GM12878 (cell line): ENCODE measurements around the gene OSBPL10. TPM values are rescaled to one million over a fixed set of nuclear protein-coding genes. Genes with fewer than 3 reads are reported as not detected.
"Not testable (repeated sequence)": the region's sequence is repeated elsewhere in the genome, so short reads cannot be mapped to it uniquely, and the experiment has no call there.

Experiments
- ATAC-seq: fragments of 200-7000 bp; cut with Tn5 transposase; 3 replicates; pipeline ENCODE4 v1.9.1; 2020; ENCODE audit warnings: mild to moderate bottlenecking, moderate library complexity
- BruUV-seq: library from RNA; stranded (reverse); fragments of 400-500 nt; replicated peaks from 2 replicates; lab custom pipeline; 2021; lab: Mats Ljungman, UMichigan
- CTCF ChIA-PET: fragments of 300-600 bp; sonication (Branson Sonifier 250); formaldehyde crosslinking; extraction: SDS; loops from one replicate; lab custom pipeline; 2021; ENCODE audit warnings: inconsistent platforms; lab: Yijun Ruan, JAX
- POLR2A ChIA-PET: fragments of 350-600 bp; formaldehyde crosslinking; extraction: SDS; loops from one replicate; lab custom pipeline; 2021; ENCODE audit warnings: inconsistent platforms; lab: Charles Lee
- RAD21 ChIA-PET: fragments of 300-600 bp; sonication (Branson Sonifier 250); formaldehyde crosslinking; loops from one replicate; lab custom pipeline; 2023; ENCODE audit warnings: antibody characterized with exemption; ENCODE audit not compliant: unreplicated experiment; lab: Charles Lee
- SMC1A ChIA-PET: fragments of 300-600 bp; sonication (Branson Sonifier 250); formaldehyde crosslinking; loops from one replicate; lab custom pipeline; 2023; ENCODE audit not compliant: unreplicated experiment, uncharacterized antibody; lab: Charles Lee
- DNase-seq: peaks from one replicate; pipeline ENCODE4 v3.0.0-alpha.2; 2011; ENCODE audit warnings: low read depth, low spot score
- FAIRE-seq: peaks from 3 replicates; lab custom pipeline; 2011; peaks lifted over from hg19 to GRCh38; lab: Jason Lieb, UNC
- H2AFZ ChIP-seq: 2 replicates; pipeline ENCODE4 v1.6.0; 2011; ENCODE audit warnings: low read depth, low read length, control low read depth; ENCODE audit not compliant: control insufficient read depth
- H3K27ac ChIP-seq: 2 replicates; pipeline ENCODE4 v1.5.1; 2011; ENCODE audit warnings: control low read depth; ENCODE audit not compliant: control insufficient read depth, insufficient read depth
- H3K27me3 ChIP-seq, 2 experiments: replicated peaks in 1 of 2; 2 replicates each; pipeline versions ENCODE4 v1.6.0 to v1.6.1; 2011; ENCODE audit warnings: low read length in 1 of 2; ENCODE audit not compliant: control insufficient read depth in 2 of 2, insufficient read depth in 2 of 2
- H3K36me3 ChIP-seq, 2 experiments: 2 replicates each; pipeline ENCODE4 v1.5.1; 2011; ENCODE audit warnings: low read length in 1 of 2; ENCODE audit not compliant: control insufficient read depth in 2 of 2, insufficient read depth in 2 of 2
- H3K4me1 ChIP-seq: 2 replicates; pipeline ENCODE4 v1.6.1; 2011; ENCODE audit warnings: mild to moderate bottlenecking, low read length, moderate library complexity, mixed read lengths; ENCODE audit not compliant: control insufficient read depth, insufficient read depth
- H3K4me2 ChIP-seq: 2 replicates; pipeline ENCODE4 v1.6.0; 2011; ENCODE audit warnings: control low read depth; ENCODE audit not compliant: control insufficient read depth, insufficient read depth
- H3K4me3 ChIP-seq: fragments of 200-600 bp; sonication (generic); 2 replicates; pipeline ENCODE4 v1.5.1; 2016
- H3K79me2 ChIP-seq: 2 replicates; pipeline ENCODE4 v1.6.0; 2011; ENCODE audit warnings: low read length; ENCODE audit not compliant: control insufficient read depth, insufficient read depth
- H3K9ac ChIP-seq: 2 replicates; pipeline ENCODE4 v1.8.0; 2011; ENCODE audit warnings: low read length, control low read depth, mixed read lengths; ENCODE audit not compliant: control insufficient read depth, insufficient read depth
- H3K9me3 ChIP-seq: replicated peaks from 3 replicates; pipeline ENCODE4 v1.5.1; 2011; ENCODE audit warnings: mild to moderate bottlenecking, low read length; ENCODE audit not compliant: control insufficient read depth, insufficient read depth
- H4K20me1 ChIP-seq: 2 replicates; pipeline ENCODE4 v1.6.0; 2011; ENCODE audit not compliant: control insufficient read depth, insufficient read depth
- ATF7 ChIP-seq: fragments of 450-650 bp; IDR thresholded peaks from 2 replicates; pipeline ENCODE4 v1.6.1; 2016; ENCODE audit warnings: low read depth, mild to moderate bottlenecking
- ZNF592 ChIP-seq: fragments of 450-650 bp; IDR thresholded peaks from 2 replicates; pipeline ENCODE4 v1.6.1; 2017; ENCODE audit warnings: mild to moderate bottlenecking, moderate library complexity
- WGBS: methylation state at CpG from one replicate; pipeline ENCODE4 v1.1.6; 2016; ENCODE audit warnings: low lambda C conversion rate; ENCODE audit not compliant: insufficient replicate concordance, insufficient coverage; ENCODE audit errors: missing lambda C conversion rate; 5-methylcytosine and 5-hydroxymethylcytosine counted together
- in situ Hi-C: fragments of 300-500 bp; cut with MboI; formaldehyde crosslinking; loops from 9 replicates; pipeline ENCODE4 v1.14.3; 2018; ENCODE audit warnings: mixed read lengths
- intact Hi-C: fragments of 100-400 bp; cut with micrococcal nuclease; formaldehyde crosslinking; loops from one replicate; pipeline ENCODE4 v1.14.2; 2022; ENCODE audit not compliant: unreplicated experiment
- polyA plus RNA-seq, 11 experiments: library from polyadenylated mRNA; depleted of rRNA in 4 of 11; unstranded in 6 of 11; stranded (reverse) in 5 of 11; fragments of >200 nt; fragmentation: Nextera tagmentation in 4 of 11; fragmentation: Illumina TruSeq in 1 of 11; extraction: Ambion mirVana in 4 of 11; extraction: Trizol in 1 of 11; gene quantifications; 1 replicate in 1 of 11; 2 replicates in 10 of 11; pipeline versions ENCODE4 v1.2.1 to v1.2.3, GENCODE V29; 2011 to 2016; ENCODE audit warnings: inconsistent platforms in 2 of 11, missing spikeins in 2 of 11, low read depth in 1 of 11
- total RNA-seq, 4 experiments: library from RNA; depleted of rRNA in 3 of 4; stranded (reverse); fragments of >200 nt in 3 of 4; fragmentation: Illumina TruSeq in 1 of 4; extraction: Trizol in 1 of 4; gene quantifications; 2 replicates each; pipeline versions ENCODE4 v1.2.1 to v1.2.3, GENCODE V29; 2013 to 2021

The OSBPL10 gene
- total and polyA plus RNA-seq, 10 of the 15 experiments (the other 5 are each of a cell fraction or from before 2014, with no cell fraction given) = 0.03 to 0.25 (median 0.09) TPM; not detected in 5

DNA sequence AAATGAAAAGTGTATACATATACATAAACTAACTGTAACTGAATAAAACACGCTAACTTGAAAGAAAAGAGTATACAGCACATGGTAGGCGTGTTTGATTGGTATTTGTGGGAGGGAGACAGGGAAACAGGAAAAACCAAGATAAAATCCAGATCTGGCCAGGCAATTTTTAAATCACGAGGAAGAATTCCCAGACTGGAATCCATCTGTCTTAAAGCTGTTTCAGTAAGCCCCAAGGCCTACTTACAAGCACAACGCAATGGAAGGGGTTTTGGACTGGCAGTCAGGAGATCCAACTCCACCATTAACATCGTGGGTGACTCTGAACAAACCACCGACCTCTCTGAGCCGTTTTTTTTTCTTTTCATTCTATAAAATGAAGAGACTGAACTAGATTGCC, 195.8 kb downstream of the OSBPL10 start (continued):
- TF ChIP-seq ZNF592 = no peak
- no peak for TF ChIP-seq ATF7

- H3K36me3 ChIP-seq, DNase-seq, H3K79me2 ChIP-seq, H3K4me2 ChIP-seq, intact Hi-C loops, ATAC-seq, POLR2A ChIA-PET, FAIRE-seq, RAD21 ChIA-PET, in situ Hi-C loops, H3K27me3 ChIP-seq, CTCF ChIA-PET, H4K20me1 ChIP-seq, H3K27ac ChIP-seq, H3K4me1 ChIP-seq, H3K4me3 ChIP-seq, SMC1A ChIA-PET, H3K9me3 ChIP-seq, H2AFZ ChIP-seq, H3K9ac ChIP-seq, BruUV-seq: not testable (repeated sequence)
- WGBS = 45% methylated on average over 2 of the region's 2 CpGs
Measured at GRCh38 chr3:31783851-31784250, 197.2 kb downstream of the OSBPL10 start.

DNA sequence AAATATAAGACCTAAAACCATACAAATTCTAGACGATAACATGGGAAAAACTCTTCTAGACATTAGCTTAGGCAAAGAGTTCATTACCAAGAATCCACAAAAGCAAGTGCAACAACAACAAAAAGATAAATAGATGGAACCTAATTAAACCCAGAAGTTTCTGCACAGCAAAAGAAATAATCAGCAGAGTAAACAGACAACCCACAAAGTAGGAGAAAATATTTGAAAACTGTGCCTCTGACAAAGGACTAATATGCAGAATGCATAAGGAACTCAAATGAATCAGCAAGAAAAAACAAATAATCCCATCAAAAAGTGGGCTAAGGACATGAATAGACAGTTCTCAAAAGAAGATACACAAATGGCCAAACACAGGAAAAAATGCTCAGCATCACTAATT, 198.8 kb downstream of the OSBPL10 start:
- H3K9ac ChIP-seq, BruUV-seq, H3K4me1 ChIP-seq, H3K27ac ChIP-seq, H3K27me3 ChIP-seq, H3K79me2 ChIP-seq, CTCF ChIA-PET, POLR2A ChIA-PET, H3K4me2 ChIP-seq, RAD21 ChIA-PET, SMC1A ChIA-PET, H3K36me3 ChIP-seq, FAIRE-seq, H3K9me3 ChIP-seq, intact Hi-C loops, H3K4me3 ChIP-seq, H2AFZ ChIP-seq, DNase-seq, H4K20me1 ChIP-seq, ATAC-seq, in situ Hi-C loops: not testable (repeated sequence)
- WGBS = 19% methylated on average over 1 of the region's 1 CpG
